ENCODE data around the gene TBCEL.

Gene TBCEL

DNA sequence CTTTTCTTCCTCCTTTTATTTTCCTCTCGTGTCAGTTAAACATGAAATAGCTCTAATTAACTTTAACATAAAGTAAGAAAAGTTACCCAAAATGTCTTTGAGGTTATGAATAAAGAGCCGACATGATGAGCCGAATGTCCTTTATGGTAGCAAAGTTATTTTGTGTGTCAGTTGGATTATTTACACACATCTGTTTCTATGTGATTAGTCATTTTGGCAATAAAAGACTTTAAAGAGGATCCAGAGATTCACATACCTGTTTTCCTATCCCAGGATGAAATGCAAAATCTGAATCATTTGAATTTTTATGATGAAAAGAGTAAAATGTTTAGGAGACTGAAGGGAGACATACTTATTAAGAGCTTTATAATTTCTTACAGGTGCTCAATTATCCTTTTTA is 43.1 kb downstream of the TBCEL start:
- no peak for DNase-seq

- DNase-seq = no peak
Observed at GRCh38 chr11:121067453-121067852, 43.6 kb downstream of the TBCEL start.

DNA sequence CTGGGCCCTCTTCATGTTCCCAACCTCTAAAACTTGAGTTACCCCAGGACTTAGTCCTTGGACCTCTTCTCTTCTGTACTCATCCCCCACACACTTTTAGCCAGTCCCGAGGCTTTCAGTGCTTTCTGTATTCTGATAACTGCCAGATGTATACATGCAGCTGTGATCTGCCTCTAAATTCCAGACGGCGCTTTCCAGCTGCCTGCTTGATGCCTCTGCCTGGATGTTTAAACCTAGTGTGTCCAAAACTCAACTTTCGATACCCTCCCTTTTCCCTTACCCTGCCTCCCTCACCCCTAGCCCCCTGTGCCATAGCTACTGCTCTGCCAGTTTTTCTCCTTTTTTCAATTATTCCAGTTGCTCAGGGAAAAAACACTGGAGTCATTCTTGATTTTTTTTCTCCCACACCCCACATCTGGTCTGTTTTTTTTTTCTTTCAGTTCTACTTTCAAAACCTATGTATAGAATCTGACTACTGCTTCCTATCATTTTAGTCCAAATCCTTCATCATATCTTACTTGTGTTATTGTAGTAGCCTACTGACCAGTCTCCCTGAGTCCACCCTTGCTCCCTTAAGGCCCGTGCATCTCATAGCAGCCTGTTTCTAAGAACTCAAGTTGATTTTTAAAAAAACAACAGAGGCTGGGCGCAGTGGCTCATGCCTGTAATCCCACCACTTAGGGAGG is 44.2 kb downstream of the TBCEL start:
- DNase-seq = no peak

- no peak for DNase-seq
Observed at GRCh38 chr11:121068787-121069186, 44.9 kb downstream of the TBCEL start.

GRCh38 chr11:121070951-121071845 is 47.3 kb downstream of the TBCEL start:
- DNase-seq = no peak

DNA sequence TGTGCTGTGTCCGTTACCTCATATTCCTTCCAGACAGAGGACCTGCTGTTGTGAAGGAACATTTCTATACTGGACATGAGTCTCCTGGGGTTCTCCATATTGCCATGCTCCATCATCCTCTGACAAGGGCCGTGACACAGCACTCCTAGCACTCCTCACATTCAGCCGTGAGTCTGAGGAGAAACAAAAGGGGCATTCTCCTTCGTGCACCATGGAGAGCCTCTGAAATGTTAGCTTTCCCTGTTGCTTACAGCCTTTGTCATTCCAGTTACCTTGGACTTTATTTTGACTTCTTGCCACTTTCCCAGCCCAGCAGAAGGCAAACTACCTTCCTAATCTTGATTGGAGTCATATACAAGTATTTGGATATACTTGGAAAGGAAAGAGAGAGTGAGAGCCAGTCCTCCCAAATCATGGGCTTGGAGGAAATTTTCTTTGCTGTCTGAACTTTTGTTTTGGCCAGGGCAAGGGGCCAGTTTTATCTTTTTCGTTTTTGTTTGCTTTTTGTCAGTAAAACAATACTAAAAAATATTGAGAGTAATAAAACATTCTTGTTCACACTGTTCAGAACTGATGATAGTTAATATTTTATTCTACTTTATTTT is 48.0 kb downstream of the TBCEL start:
- no peak for DNase-seq

DNA sequence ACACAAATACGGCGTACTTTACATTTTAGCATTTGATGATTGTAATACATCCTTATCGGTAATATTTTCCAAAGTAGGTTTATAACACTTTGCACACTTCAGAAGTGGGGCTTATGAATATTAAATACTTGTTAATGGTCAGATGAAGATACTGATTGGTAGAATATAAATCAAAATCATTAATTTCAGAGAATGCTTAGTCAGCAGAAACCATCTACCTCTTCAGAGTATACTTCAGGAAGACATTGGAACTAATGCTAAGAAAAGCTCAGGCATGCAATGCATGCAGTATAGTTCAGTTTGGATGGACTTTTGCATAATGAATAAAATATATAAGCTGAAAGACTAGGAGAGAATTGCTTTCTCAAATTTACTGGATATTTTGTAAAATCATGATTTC is 57.4 kb downstream of the TBCEL start:
- no peak for DNase-seq

- DNase-seq = no peak
Observed at GRCh38 chr11:121082219-121082618, 58.3 kb downstream of the TBCEL start.

- no peak for DNase-seq
Observed at GRCh38 chr11:121082670-121083069, 58.8 kb downstream of the TBCEL start.

GRCh38 chr11:121086866-121087265 is 63.0 kb downstream of the TBCEL start:
- DNase-seq = no peak

- DNase-seq = no peak
Observed at GRCh38 chr11:121089566-121089965, 65.7 kb downstream of the TBCEL start.

- no peak for DNase-seq
Observed at GRCh38 chr11:121090145-121090721, 66.3 kb downstream of the TBCEL start.

- DNase-seq = no peak
Observed at GRCh38 chr11:121091492-121092152, 67.7 kb downstream of the TBCEL start.

- DNase-seq = no peak
Observed at GRCh38 chr11:121095561-121095960, 71.7 kb downstream of the TBCEL start.

DNA sequence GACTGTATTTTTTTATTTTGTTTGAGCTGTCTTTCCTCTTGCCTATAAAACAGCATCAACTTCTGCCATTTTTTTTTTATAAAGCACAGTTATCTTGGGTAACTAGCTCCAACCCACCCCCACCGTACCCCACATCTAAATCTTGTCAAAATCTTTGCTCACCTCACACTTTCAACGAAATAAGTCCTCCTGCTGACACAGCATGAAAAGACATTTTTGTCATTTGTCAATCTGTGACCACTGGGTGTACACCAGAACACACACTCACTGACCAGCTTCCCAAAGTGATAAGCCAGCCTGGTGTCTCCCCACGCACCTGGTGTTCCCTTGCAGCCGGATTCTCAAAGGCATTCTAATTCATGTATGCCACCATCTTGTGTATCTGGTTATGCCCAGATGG is 75.5 kb downstream of the TBCEL start:
- no peak for DNase-seq

DNA sequence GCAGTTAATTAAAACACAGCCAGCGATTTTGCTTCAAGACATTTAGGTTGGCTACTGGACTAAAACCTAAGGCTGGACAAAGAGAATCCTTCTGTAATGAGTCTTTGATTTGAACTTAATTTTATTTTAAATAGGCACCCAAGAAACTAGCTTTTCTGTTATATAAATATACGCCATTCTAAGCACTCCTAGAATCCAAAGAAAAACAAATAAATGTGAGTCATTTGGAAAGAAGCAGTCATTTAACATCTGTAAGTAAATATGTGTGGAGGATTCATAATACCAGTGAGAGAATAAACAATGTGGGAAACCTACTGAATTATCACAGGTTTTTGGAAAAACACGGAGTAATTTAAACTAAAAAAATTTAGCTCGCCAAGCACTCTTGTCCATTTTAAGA is 76.0 kb downstream of the TBCEL start:
- no peak for DNase-seq

DNA sequence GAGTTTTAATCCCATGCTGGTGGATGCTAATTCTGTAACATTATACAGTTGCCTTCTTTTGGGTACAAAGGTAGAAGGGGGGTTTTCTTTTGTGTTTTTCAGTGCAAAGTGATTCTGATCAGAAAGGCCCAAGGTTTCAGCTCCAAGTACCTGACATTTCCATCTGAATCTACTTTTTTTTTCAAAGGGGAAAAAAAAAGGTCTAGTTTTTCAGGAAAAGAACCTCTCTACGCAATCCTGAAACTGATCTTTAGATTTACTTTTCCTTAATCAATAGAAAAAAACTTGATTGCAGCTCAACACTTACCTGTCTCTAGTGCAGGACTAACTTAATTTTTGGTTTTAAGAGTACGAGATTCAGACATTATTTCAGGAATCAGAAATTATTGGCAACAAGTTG is 77.0 kb downstream of the TBCEL start, which contains the start of gene TECTA:
TECTA (plus strand) TSS at position 301 of the 400 bp plus-strand sequence. CDS start 1,423 bp downstream, outside the sequence.
- no peak for DNase-seq

DNA sequence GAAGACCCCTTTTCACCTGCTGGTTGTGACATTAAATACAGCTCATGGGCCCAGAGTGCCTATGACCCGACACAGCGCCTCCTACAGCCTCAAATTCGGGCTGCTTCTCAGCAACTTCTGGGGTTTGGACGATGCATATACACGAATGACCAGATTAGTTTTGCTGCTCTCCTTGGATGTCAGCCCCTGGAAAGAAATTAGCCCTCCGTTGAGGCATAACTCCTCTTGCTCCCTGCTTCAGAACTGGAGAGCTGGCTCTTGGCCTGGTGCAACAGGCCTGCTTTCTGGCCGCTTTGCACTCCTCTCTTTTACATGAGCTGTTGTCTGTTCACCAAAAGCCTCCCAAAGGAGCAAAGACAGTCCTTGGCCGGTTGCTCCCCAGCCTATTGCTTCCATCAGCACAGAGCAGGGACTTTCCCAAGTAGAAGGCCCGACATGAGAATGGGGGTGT is 80.4 kb downstream of the TBCEL start:
- DNase-seq = no peak

- no peak for DNase-seq
Observed at GRCh38 chr11:121105063-121105480, 81.2 kb downstream of the TBCEL start.

DNA sequence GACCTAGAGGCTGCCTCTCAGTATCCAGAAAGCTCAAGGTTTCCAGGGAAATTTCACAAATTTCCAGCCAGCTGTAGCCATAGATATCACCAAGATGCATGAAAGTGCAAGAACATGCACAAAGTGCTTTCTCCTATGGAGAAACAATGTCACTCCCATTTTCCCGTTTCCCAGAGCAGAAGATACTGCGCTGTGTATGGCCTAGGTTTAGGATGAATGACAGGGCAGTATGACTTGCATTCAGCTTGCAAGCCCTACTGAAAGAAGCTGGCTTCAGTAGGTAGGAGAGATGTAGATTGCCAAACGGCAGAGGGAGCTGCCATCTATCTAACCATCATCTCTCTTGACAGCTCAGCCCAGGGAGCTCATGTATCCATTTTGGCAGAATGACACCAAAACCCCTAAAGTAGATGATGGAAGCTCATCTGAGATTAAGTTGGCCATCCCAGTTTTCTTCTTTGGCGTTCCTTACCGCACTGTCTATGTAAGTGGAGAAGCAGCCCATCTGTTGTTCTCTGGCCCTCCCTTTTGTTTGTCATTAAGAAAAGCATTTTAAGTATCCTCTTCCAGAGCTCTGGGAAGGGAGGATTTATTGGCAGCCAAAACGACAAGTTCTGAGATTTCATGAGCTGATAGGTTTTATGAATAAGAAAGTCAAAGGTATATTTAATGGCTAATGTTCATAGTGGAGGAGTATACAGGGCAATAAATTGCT is 81.7 kb downstream of the TBCEL start:
- no peak for DNase-seq

- DNase-seq = no peak
Observed at GRCh38 chr11:121106812-121107211, 82.9 kb downstream of the TBCEL start.

GRCh38 chr11:121108413-121108812 is 84.5 kb downstream of the TBCEL start:
- DNase-seq = no peak

Data from SW 1271 (cell line).